ENCODE measurements around the gene CA14.

The CA14 gene

GRCh38 chr1:150233359-150234308 is 23.9 kb upstream of the CA14 start:
- H3K27me3 ChIP-seq (ENCODE audit: insufficient read depth, poor library complexity, severe bottlenecking): no peaks in the 10 kb centered on the region
- TF ChIP-seq REST (IDR thresholded peaks at IDR 0.05; ENCODE audit: insufficient replicate concordance, low read depth) (peak; percentile 12), GABPA (IDR thresholded peaks at IDR 0.05; ENCODE audit: low read depth) (peak; percentile 32; the same call in 1 of the 2 replicates), POLR2AphosphoS5 (IDR thresholded peaks at IDR 0.05; ENCODE audit: low read depth) (no peak; the same call in 1 of the 2 replicates), SPI1 (IDR thresholded peaks at IDR 0.05; ENCODE audit: borderline replicate concordance, low read depth) (peak; percentile 47; the same call in 1 of the 2 replicates)
- TF ChIP-seq, protein P1, sequence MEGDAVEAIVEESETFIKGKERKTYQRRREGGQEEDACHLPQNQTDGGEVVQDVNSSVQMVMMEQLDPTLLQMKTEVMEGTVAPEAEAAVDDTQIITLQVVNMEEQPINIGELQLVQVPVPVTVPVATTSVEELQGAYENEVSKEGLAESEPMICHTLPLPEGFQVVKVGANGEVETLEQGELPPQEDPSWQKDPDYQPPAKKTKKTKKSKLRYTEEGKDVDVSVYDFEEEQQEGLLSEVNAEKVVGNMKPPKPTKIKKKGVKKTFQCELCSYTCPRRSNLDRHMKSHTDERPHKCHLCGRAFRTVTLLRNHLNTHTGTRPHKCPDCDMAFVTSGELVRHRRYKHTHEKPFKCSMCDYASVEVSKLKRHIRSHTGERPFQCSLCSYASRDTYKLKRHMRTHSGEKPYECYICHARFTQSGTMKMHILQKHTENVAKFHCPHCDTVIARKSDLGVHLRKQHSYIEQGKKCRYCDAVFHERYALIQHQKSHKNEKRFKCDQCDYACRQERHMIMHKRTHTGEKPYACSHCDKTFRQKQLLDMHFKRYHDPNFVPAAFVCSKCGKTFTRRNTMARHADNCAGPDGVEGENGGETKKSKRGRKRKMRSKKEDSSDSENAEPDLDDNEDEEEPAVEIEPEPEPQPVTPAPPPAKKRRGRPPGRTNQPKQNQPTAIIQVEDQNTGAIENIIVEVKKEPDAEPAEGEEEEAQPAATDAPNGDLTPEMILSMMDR (IDR thresholded peaks at IDR 0.05; ENCODE audit: insufficient read depth, low read length): no peak
- DNase-seq (ENCODE audit: low read depth in 1 of 2, low spot score in 1 of 2): peak in 1 of 2 experiments; percentile 70
- H3K27ac ChIP-seq (replicated peaks): peak overlapping the region; percentile 97
- H3K4me3 ChIP-seq (replicated peaks; ENCODE audit: insufficient read depth, low read length): peak overlapping the region; percentile 72

- peak overlapping the region; percentile 72 for H3K4me3 ChIP-seq (replicated peaks; ENCODE audit: insufficient read depth, low read length)
- TF ChIP-seq, protein P1 (IDR thresholded peaks at IDR 0.05; ENCODE audit: insufficient read depth, low read length): no peak
- TF ChIP-seq REST (IDR thresholded peaks at IDR 0.05; ENCODE audit: insufficient replicate concordance, low read depth): no peak
- no peak for TF ChIP-seq SPI1 (IDR thresholded peaks at IDR 0.05; ENCODE audit: borderline replicate concordance, low read depth)
- TF ChIP-seq GABPA (IDR thresholded peaks at IDR 0.05; ENCODE audit: low read depth): no peak
- no peak for TF ChIP-seq POLR2AphosphoS5 (IDR thresholded peaks at IDR 0.05; ENCODE audit: low read depth)
- DNase-seq (ENCODE audit: low read depth in 1 of 2, low spot score in 1 of 2): no peak
- H3K27me3 ChIP-seq (ENCODE audit: insufficient read depth, poor library complexity, severe bottlenecking): no peaks in the 10 kb centered on the region
- peak overlapping the region; percentile 97 for H3K27ac ChIP-seq (replicated peaks)
Observed at GRCh38 chr1:150234309-150234565, 23.3 kb upstream of the CA14 start.

- Histone ChIP-seq H3K27ac (replicated peaks) (peak overlapping the region; percentile 97), H3K27me3 (ENCODE audit: insufficient read depth, poor library complexity, severe bottlenecking) (no peaks in the 10 kb centered on the region), H3K4me3 (replicated peaks; ENCODE audit: insufficient read depth, low read length) (peak overlapping the region; percentile 72)
- TF ChIP-seq GABPA (IDR thresholded peaks at IDR 0.05; ENCODE audit: low read depth): no peak
- TF ChIP-seq POLR2AphosphoS5 (IDR thresholded peaks at IDR 0.05; ENCODE audit: low read depth): peak; percentile 72; the same call in 1 of the 2 replicates
- TF ChIP-seq, protein P1 (IDR thresholded peaks at IDR 0.05; ENCODE audit: insufficient read depth, low read length): no peak
- TF ChIP-seq REST (IDR thresholded peaks at IDR 0.05; ENCODE audit: insufficient replicate concordance, low read depth): peak; percentile 45
- TF ChIP-seq SPI1 (IDR thresholded peaks at IDR 0.05; ENCODE audit: borderline replicate concordance, low read depth): no peak
- DNase-seq (ENCODE audit: low read depth in 1 of 2, low spot score in 1 of 2): peak; percentile 85 to 88
Observed at GRCh38 chr1:150234566-150235293, 22.8 kb upstream of the CA14 start.

All from HL-60 (cell line).